Psoas muscle (tissue), 8 donors: ENCODE results near the gene ELOVL6. TPM values are rescaled to one million over a fixed set of nuclear protein-coding genes. Genes with fewer than 3 reads are reported as not detected.

Experiments
- ATAC-seq, 4 donors: fragments of 200-7000 bp; cut with Tn5 transposase; one replicate each; pipeline ENCODE4 v1.9.1; 2020; ENCODE audit warnings: moderate library complexity in 3 of 4, mild to moderate bottlenecking in 2 of 4
- DNase-seq, 2 donors: peaks; one replicate each; pipeline ENCODE4 v3.0.0-alpha.2; 2020
- H3K27ac ChIP-seq: fragments of 200-600 bp; one replicate; pipeline ENCODE4 v1.8.0; 2022
- H3K27me3 ChIP-seq, 3 donors: fragments of 200-600 bp in 1 of 3; one replicate each; pipeline versions ENCODE4 v1.6.1 to v1.8.0; 2013 to 2022; ENCODE audit warnings: low read length in 2 of 3, mild to moderate bottlenecking in 2 of 3, moderate library complexity in 1 of 3; ENCODE audit not compliant: insufficient read depth in 3 of 3
- H3K36me3 ChIP-seq, 2 donors: fragments of 200-600 bp in 1 of 2; one replicate each; pipeline versions ENCODE4 v1.6.1 to v1.8.0; 2013 to 2022; ENCODE audit warnings: low read depth in 1 of 2, mild to moderate bottlenecking in 1 of 2, moderate library complexity in 1 of 2; ENCODE audit not compliant: insufficient read depth in 1 of 2
- H3K4me1 ChIP-seq: fragments of 200-600 bp; one replicate; pipeline ENCODE4 v1.8.0; 2022
- H3K4me3 ChIP-seq: fragments of 200-600 bp; one replicate; pipeline ENCODE4 v1.8.0; 2022; ENCODE audit warnings: mild to moderate bottlenecking
- H3K9me3 ChIP-seq: fragments of 200-600 bp; one replicate; pipeline ENCODE4 v1.8.0; 2022
- CTCF ChIP-seq: fragments of 200-600 bp; IDR thresholded peaks from one replicate; pipeline ENCODE4 v1.8.0; 2022; ENCODE audit warnings: antibody characterized with exemption
- WGBS, 3 donors: extraction: QIAGEN DNeasy Blood & Tissue Kit; methylation state at CpG; one replicate each; pipeline versions ENCODE4 v1.1.6 to v1.1.7; 2013; 5-methylcytosine and 5-hydroxymethylcytosine counted together
- intact Hi-C, 2 donors: fragments of 100-400 bp; cut with DNase I; formaldehyde crosslinking; loops; one replicate each; pipeline versions ENCODE4 v1.11.0 to v1.14.2; 2022
- polyA plus RNA-seq, 3 donors: library from polyadenylated mRNA; stranded (reverse); fragments of 200-250 nt; gene quantifications; one replicate each; pipeline ENCODE4 v1.2.3, GENCODE V29; 2013
- total RNA-seq, 4 donors: library from RNA; stranded (reverse); fragmentation: NEBNext Ultra II Directional in 2 of 4; extraction: Animal tissue kit (Norgen Biotek cat#: 25700) in 2 of 4; gene quantifications; one replicate each; pipeline versions ENCODE4 v1.2.1 to v1.2.4, GENCODE V29; 2021 to 2023
- donor health status: healthy with polysubstance abuse.
- donor health status: DM: no; HTN: no; CAD: no; lungs with moderate emphysema.
- donor health status: Bipolar disorder and iron deficiency.
- donor health status: healthy.
- donor health status: DM: yes; HTN: yes; CAD: no.
- donor health status: DM: no; HTN: no; CAD: no.
- donor health status: DM: no; HTN: no; CAD: no.
- donor health status: DM: yes; HTN: yes; CAD: no.

The ELOVL6 gene
- total and polyA plus RNA-seq, 7 donors, result 0.35 to 4.5 (median 0.99) TPM

- H3K9me3 ChIP-seq, result no peaks in the 10 kb centered on the region
- TF ChIP-seq CTCF, result no peak
- DNase-seq, result no peak
- no peak overlapping the region for H3K27ac ChIP-seq
- intact Hi-C loops, result no loop called here
- ATAC-seq, result no peak
- no peaks in the 10 kb centered on the region for H3K4me1 ChIP-seq
- no peaks in the 10 kb centered on the region for H3K27me3 ChIP-seq
- H3K4me3 ChIP-seq, result no peak overlapping the region
- 72 to 79% (median 78%) methylated on average over 3 of the region's 3 CpGs for WGBS, 3 donors
- no peaks in the 10 kb centered on the region for H3K36me3 ChIP-seq
These were observed 164.4 kb downstream of the ELOVL6 start for GRCh38 chr4:110034026-110034393.

- intact Hi-C loops, result no loop called here
- no peak for DNase-seq
- TF ChIP-seq CTCF, result no peak
- Histone ChIP-seq H3K36me3 (no peaks in the 10 kb centered on the region), H3K27ac (no peak overlapping the region), H3K4me1 (no peaks in the 10 kb centered on the region), H3K9me3 (no peaks in the 10 kb centered on the region), H3K27me3 (no peaks in the 10 kb centered on the region), H3K4me3 (no peak overlapping the region)
- WGBS, 3 donors, result 74 to 78% (median 76%) methylated on average over 8 of the region's 8 CpGs
- ATAC-seq, result no peak
These were observed 164.9 kb downstream of the ELOVL6 start for GRCh38 chr4:110033355-110034025.

- intact Hi-C loops, result no loop called here
- H3K27me3 ChIP-seq, result no peaks in the 10 kb centered on the region
- 84 to 95% (median 91%) methylated on average over 7 of the region's 7 CpGs for WGBS, 3 donors
- H3K27ac ChIP-seq, result no peak overlapping the region
- no peak overlapping the region for H3K4me3 ChIP-seq
- no peak for DNase-seq
- TF ChIP-seq CTCF, result no peak
- H3K9me3 ChIP-seq, result no peaks in the 10 kb centered on the region
- H3K36me3 ChIP-seq, result no peaks in the 10 kb centered on the region
- H3K4me1 ChIP-seq, result no peaks in the 10 kb centered on the region
- no peak for ATAC-seq
These were observed 165.8 kb downstream of the ELOVL6 start for GRCh38 chr4:110032603-110033002.

- no peaks in the 10 kb centered on the region for H3K36me3 ChIP-seq
- H3K4me3 ChIP-seq, result no peak overlapping the region
- 79 to 88% (median 83%) methylated on average over 3 of the region's 3 CpGs for WGBS, 3 donors
- H3K9me3 ChIP-seq, result no peaks in the 10 kb centered on the region
- intact Hi-C loops, result no loop called here
- peaks cover 0 to 1% (median 0%) of the 10 kb centered on the region in 3 donors for H3K27me3 ChIP-seq
- no peaks in the 10 kb centered on the region for H3K4me1 ChIP-seq
- no peak overlapping the region for H3K27ac ChIP-seq
- ATAC-seq, result no peak
- DNase-seq, result no peak
- no peak for TF ChIP-seq CTCF
These were observed 172.7 kb downstream of the ELOVL6 start for GRCh38 chr4:110025718-110026117.

- Histone ChIP-seq H3K27me3 (peaks cover 0 to 1% (median 0%) of the 10 kb centered on the region in 3 donors), H3K4me3 (no peak overlapping the region), H3K36me3 (no peaks in the 10 kb centered on the region), H3K9me3 (no peaks in the 10 kb centered on the region), H3K4me1 (no peaks in the 10 kb centered on the region), H3K27ac (no peak overlapping the region)
- intact Hi-C loops, result no loop called here
- ATAC-seq (no peak), DNase-seq (no peak)
- WGBS, 3 donors, result 94 to 100% (median 95%) methylated on average over 1 of the region's 1 CpG
- no peak for TF ChIP-seq CTCF
These were observed 173.4 kb downstream of the ELOVL6 start for GRCh38 chr4:110025056-110025455.
